ENCODE measurements around the gene RAB40C. TPM values are rescaled to one million over a fixed set of nuclear protein-coding genes. Genes with fewer than 3 reads are reported as not detected.
A peak's percentile ranks its signal among the peaks of the same experiment; 100 is the strongest.

The RAB40C gene
- polyA plus RNA-seq, 3 donors = 14.3 to 32.5 (median 23.6) TPM

- peak in 10 of 11 donors; percentile 72 to 87 (median 84) for DNase-seq (ENCODE audit: extremely low read depth in 1 of 11, low read depth in 9 of 11, low spot score in 4 of 11)
Measured at GRCh38 chr16:648781-649589, 59.1 kb downstream of the RAB40C start, which contains the start of gene WDR90. Gene WDR90 (plus strand): TSS chr16:649365. CDS start chr16:649417, 52 bp downstream.

- no peak for DNase-seq (ENCODE audit: extremely low read depth in 1 of 11, low read depth in 9 of 11, low spot score in 4 of 11)
Measured at GRCh38 chr16:649631-650030, 59.8 kb downstream of the RAB40C start.

- no peak for DNase-seq (ENCODE audit: extremely low read depth in 1 of 11, low read depth in 9 of 11, low spot score in 4 of 11)
Measured at GRCh38 chr16:651844-652243, 62.0 kb downstream of the RAB40C start.

GRCh38 chr16:652454-653305, 62.8 kb downstream of the RAB40C start:
- DNase-seq (ENCODE audit: extremely low read depth in 1 of 11, low read depth in 9 of 11, low spot score in 4 of 11) = no peak

- no peak for DNase-seq (ENCODE audit: extremely low read depth in 1 of 11, low read depth in 9 of 11, low spot score in 4 of 11)
Measured at GRCh38 chr16:654034-654433, 64.2 kb downstream of the RAB40C start.

GRCh38 chr16:657487-657886, 67.6 kb downstream of the RAB40C start:
- DNase-seq (ENCODE audit: extremely low read depth in 1 of 11, low read depth in 9 of 11, low spot score in 4 of 11) = no peak

GRCh38 chr16:658679-659571, 69.1 kb downstream of the RAB40C start:
- no peak for DNase-seq (ENCODE audit: extremely low read depth in 1 of 11, low read depth in 9 of 11, low spot score in 4 of 11)

- no peak for DNase-seq (ENCODE audit: extremely low read depth in 1 of 11, low read depth in 9 of 11, low spot score in 4 of 11)
Measured at GRCh38 chr16:659618-660017, 69.8 kb downstream of the RAB40C start.

GRCh38 chr16:660132-660458, 70.2 kb downstream of the RAB40C start:
- DNase-seq (ENCODE audit: extremely low read depth in 1 of 11, low read depth in 9 of 11, low spot score in 4 of 11) = no peak

- peak in 7 of 11 donors; percentile 58 to 73 (median 66) for DNase-seq (ENCODE audit: extremely low read depth in 1 of 11, low read depth in 9 of 11, low spot score in 4 of 11)
Measured at GRCh38 chr16:660459-661183, 70.8 kb downstream of the RAB40C start.

- no peak for DNase-seq (ENCODE audit: extremely low read depth in 1 of 11, low read depth in 9 of 11, low spot score in 4 of 11)
Measured at GRCh38 chr16:661184-661821, 71.4 kb downstream of the RAB40C start.

- no peak for DNase-seq (ENCODE audit: extremely low read depth in 1 of 11, low read depth in 9 of 11, low spot score in 4 of 11)
Measured at GRCh38 chr16:662095-662494, 72.2 kb downstream of the RAB40C start.

- no peak for DNase-seq (ENCODE audit: extremely low read depth in 1 of 11, low read depth in 9 of 11, low spot score in 4 of 11)
Measured at GRCh38 chr16:662597-662996, 72.7 kb downstream of the RAB40C start.

- no peak for DNase-seq (ENCODE audit: extremely low read depth in 1 of 11, low read depth in 9 of 11, low spot score in 4 of 11)
Measured at GRCh38 chr16:666572-666971, 76.7 kb downstream of the RAB40C start.

- no peak for DNase-seq (ENCODE audit: extremely low read depth in 1 of 11, low read depth in 9 of 11, low spot score in 4 of 11)
Measured at GRCh38 chr16:667113-667779, 77.4 kb downstream of the RAB40C start.

GRCh38 chr16:667780-668518, 78.1 kb downstream of the RAB40C start, which contains the start of gene RHOT2:
Gene RHOT2 (plus strand): TSS chr16:668132. CDS start chr16:668200, 68 bp downstream.
- DNase-seq (ENCODE audit: extremely low read depth in 1 of 11, low read depth in 9 of 11, low spot score in 4 of 11) = peak in 10 of 11 donors; percentile 72 to 91 (median 87)
